ENCODE results near the gene PIK3AP1.

DNA sequence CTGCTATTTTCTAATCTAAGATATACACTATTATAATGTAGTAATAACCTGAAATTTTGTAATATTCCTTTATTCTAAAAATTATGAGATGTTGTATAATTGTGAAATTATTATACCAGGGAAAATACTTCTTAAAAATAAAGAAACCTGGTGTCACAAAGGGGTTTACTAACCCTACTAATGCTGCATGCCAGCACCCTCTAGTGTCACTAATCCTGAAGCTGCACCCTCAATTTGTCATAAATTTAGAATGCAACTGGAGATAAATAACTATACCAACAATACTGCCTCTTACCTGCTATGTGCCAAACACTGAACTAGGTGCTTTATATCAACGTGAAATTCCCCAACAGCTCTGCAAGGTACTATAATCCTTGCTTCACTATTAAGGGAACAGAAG lies 164.3 kb downstream of the PIK3AP1 start:
- TF ChIP-seq EZH2 (IDR thresholded peaks at IDR 0.05; ENCODE audit: insufficient read depth, poor library complexity, severe bottlenecking) (no peak), EZH2phosphoT487 (IDR thresholded peaks at IDR 0.05; ENCODE audit: insufficient read depth, low read depth) (no peak)
